ENCODE results near the gene HDGF. TPM values are rescaled to one million over a fixed set of nuclear protein-coding genes. Genes with fewer than 3 reads are reported as not detected.

HDGF gene
- 100 to 1,000 TPM in 7 of 8 experiments, 10 to 100 TPM in 1; 93.4 to 328 (median 187) TPM for total RNA-seq

DNA sequence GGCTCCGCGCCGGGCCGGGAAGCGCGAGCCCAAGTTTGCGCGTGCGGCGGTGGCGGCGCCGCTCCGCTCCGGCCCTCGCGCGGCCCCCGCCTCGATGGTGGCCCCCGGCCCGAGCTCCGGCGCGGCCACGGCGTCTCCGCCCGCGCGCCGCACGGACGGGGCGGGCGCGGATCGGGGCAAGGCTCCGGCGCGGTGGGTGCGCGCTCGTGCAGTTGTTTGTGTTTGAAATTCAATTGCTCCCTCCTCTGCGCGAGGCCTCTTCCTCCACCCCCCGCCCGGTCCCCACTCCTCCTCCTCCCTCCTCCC lies at the start of gene HDGF:
Gene HDGF (minus strand): TSS at position 225 of the 306 bp plus-strand sequence. CDS start 246 bp downstream, outside the sequence.
- H3K4me1 ChIP-seq (replicated peaks in 1 of 2) = peaks cover 36 to 41% of the 10 kb centered on the region in 2 donors
- H3K27ac ChIP-seq = peak within 1 kb of the TSS; percentile 83 to 84
- ATAC-seq (replicated peaks in 6 of 8) = peak; percentile 10 to 63 (median 47)
- peak within 1 kb of the TSS; percentile 77 to 97 (median 93) for H3K4me3 ChIP-seq
- 0% methylated on average over 5 of the region's 48 CpGs; no CpG with 5 or more reads in 9 of the 10 experiments for WGBS, 10 experiments
- in situ Hi-C loops (cut with MboI; ENCODE audit: low pct_unique_long_range_greater_than_20kb in 2 of 9, low sequenced_read_pairs in 9 of 9, unreplicated experiment in 9 of 9) = no loop called here

DNA sequence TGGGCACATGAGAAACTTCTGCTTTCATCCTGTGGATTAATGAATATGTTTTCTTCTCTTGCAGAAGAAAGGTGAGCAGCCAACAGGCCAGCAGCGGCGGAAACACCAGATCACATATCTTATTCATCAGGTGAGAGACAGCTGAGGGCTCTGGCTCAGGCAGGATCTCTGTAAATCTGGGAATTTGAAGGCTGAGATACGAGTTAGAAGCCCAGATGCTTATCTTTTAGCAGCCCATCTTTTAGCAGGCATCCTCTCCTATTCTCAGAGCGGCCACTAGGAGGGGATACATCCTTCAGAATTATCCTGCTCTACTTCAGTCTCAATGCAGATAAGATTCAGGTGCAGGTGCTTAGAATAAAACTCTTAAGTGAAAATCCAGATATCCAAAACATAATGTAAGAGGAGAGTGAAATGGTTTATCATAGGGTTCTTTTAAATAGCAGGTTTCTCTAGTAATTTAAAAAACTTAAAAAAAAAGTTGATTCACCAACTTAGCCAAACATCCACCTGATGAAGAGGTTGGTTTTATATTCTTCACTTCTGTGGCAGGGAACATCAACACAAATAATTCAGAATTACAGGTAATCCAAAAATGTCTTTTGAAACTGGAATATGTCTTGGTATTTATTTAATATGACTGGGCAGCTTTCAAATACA lies 45.9 kb upstream of the HDGF start:
- in situ Hi-C loops (cut with MboI; ENCODE audit: low pct_unique_long_range_greater_than_20kb in 2 of 9, low sequenced_read_pairs in 9 of 9, unreplicated experiment in 9 of 9) = no loop called here
- ATAC-seq (replicated peaks in 6 of 8) = peak; percentile 7 to 82 (median 56)
- Histone ChIP-seq H3K4me1 (replicated peaks in 1 of 2) (no peaks in the 10 kb centered on the region), H3K27ac (no peak overlapping the region), H3K4me3 (no peak overlapping the region)
- WGBS, 10 experiments = 20 to 100% (median 32%) methylated on average over 2 to 4 of the region's 4 CpGs; no CpG with 5 or more reads in 3 of the 10 experiments

- Histone ChIP-seq H3K4me3 (no peak overlapping the region), H3K4me1 (replicated peaks in 1 of 2) (no peaks in the 10 kb centered on the region), H3K27ac (no peak overlapping the region)
- ATAC-seq (replicated peaks in 6 of 8) = peak in 2 of 8 experiments; percentile 65 to 71
- WGBS, 10 experiments = 48 to 100% (median 90%) methylated on average over 1 to 8 of the region's 8 CpGs; no CpG with 5 or more reads in 2 of the 10 experiments
- in situ Hi-C loops (cut with MboI; ENCODE audit: low pct_unique_long_range_greater_than_20kb in 2 of 9, low sequenced_read_pairs in 9 of 9, unreplicated experiment in 9 of 9) = no loop called here
These were observed 45.0 kb upstream of the HDGF start for GRCh38 chr1:156796340-156797097.

GRCh38 chr1:156795787-156796186 lies 44.3 kb upstream of the HDGF start:
- 7 to 75% (median 54%) methylated on average over 1 to 7 of the region's 7 CpGs for WGBS, 10 experiments
- no peak overlapping the region for H3K27ac ChIP-seq
- H3K4me3 ChIP-seq = no peak overlapping the region
- ATAC-seq (replicated peaks in 6 of 8) = peak in 3 of 8 experiments; percentile 6 to 41 (median 8)
- H3K4me1 ChIP-seq (replicated peaks in 1 of 2) = no peaks in the 10 kb centered on the region
- in situ Hi-C loops (cut with MboI; ENCODE audit: low pct_unique_long_range_greater_than_20kb in 2 of 9, low sequenced_read_pairs in 9 of 9, unreplicated experiment in 9 of 9) = no loop called here

- Histone ChIP-seq H3K27ac (no peak overlapping the region), H3K4me1 (replicated peaks in 1 of 2) (no peaks in the 10 kb centered on the region), H3K4me3 (no peak overlapping the region)
- in situ Hi-C loops (cut with MboI; ENCODE audit: low pct_unique_long_range_greater_than_20kb in 2 of 9, low sequenced_read_pairs in 9 of 9, unreplicated experiment in 9 of 9) = no loop called here
- ATAC-seq (replicated peaks in 6 of 8) = no peak
- WGBS, 10 experiments = 87 to 100% (median 100%) methylated on average over 1 to 5 of the region's 5 CpGs; no CpG with 5 or more reads in 1 of the 10 experiments
These were observed 43.9 kb upstream of the HDGF start for GRCh38 chr1:156795374-156795733.

DNA sequence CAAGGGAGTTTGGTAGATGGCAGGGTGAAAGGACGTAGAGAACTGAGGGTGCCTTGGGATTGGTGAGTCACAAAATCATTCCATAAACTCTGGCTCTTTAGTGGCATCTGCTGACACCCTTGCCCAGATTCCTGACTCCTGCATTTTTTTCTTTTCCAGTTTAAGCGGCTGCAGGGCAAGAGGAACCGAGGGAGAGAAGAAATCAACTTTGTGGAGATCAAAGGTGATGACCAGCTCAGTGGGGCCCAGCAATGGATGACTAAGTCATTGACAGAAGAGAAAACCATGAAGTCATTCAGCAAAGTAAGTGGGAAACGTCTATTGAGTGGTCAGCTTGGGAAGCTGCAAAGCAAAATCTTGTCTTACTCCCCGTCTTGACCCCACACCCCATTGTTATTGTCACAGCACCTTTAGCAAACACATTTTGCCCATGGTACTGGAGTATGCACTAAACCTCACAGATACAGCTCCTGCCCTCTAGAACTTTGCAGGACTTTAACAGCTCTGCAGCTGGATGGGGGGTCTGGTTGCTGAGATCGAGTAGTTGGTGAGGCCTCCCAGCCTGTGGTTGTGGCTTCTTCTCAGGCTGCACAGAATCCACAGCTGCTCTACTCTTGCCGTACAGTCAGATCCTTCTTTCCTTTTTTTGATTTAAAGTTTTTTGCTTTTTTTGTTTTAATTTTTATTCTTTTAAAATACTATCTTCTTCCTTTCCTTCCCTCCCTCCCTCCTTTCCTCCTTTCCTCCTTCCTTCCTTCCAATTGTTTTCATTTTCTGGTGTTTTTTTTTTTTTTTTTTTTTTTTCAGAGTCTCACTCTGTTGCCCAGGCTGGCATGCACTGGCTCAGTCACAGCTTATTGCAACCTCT lies 43.3 kb upstream of the HDGF start:
- no peaks in the 10 kb centered on the region for H3K4me1 ChIP-seq (replicated peaks in 1 of 2)
- WGBS, 10 experiments = 19 to 96% (median 72%) methylated on average over 3 to 7 of the region's 7 CpGs
- H3K27ac ChIP-seq = no peak overlapping the region
- ATAC-seq (replicated peaks in 6 of 8) = no peak
- in situ Hi-C loops (cut with MboI; ENCODE audit: low pct_unique_long_range_greater_than_20kb in 2 of 9, low sequenced_read_pairs in 9 of 9, unreplicated experiment in 9 of 9) = no loop called here
- no peak overlapping the region for H3K4me3 ChIP-seq

- in situ Hi-C loops (cut with MboI; ENCODE audit: low pct_unique_long_range_greater_than_20kb in 2 of 9, low sequenced_read_pairs in 9 of 9, unreplicated experiment in 9 of 9) = no loop called here
These were observed 38.3 kb upstream of the HDGF start for GRCh38 chr1:156789621-156790318.

DNA sequence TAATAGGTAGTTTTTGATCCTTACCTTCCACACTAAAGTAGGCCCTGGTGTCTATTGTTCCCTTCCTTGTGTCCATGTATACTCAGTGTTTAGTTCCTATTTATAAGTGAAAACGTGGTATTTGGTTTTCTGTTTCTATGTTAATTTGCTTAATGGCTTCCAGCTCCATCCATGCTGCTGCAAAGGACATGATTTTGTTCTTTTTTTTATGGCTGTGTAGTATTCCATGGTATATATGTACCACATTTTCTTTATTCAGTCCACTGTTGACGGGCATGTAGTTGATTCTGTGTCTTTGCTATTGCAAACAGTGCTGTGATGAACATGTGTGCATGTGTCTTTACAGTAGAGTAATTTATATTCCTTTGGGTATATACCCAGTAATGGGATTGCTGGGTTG lies 36.7 kb upstream of the HDGF start:
- 25 to 100% (median 98%) methylated on average over 1 to 2 of the region's 2 CpGs for WGBS, 10 experiments
- H3K4me1 ChIP-seq (replicated peaks in 1 of 2) = no peaks in the 10 kb centered on the region
- no peak for ATAC-seq (replicated peaks in 6 of 8)
- no peak overlapping the region for H3K27ac ChIP-seq
- H3K4me3 ChIP-seq = no peak overlapping the region
- in situ Hi-C loops (cut with MboI; ENCODE audit: low pct_unique_long_range_greater_than_20kb in 2 of 9, low sequenced_read_pairs in 9 of 9, unreplicated experiment in 9 of 9) = no loop called here

More at GRCh38 chr1:156789621-156790318, 38.3 kb upstream of the HDGF start:
- Histone ChIP-seq H3K27ac (no peak overlapping the region), H3K4me1 (replicated peaks in 1 of 2) (no peaks in the 10 kb centered on the region), H3K4me3 (no peak overlapping the region)
- no peak for ATAC-seq (replicated peaks in 6 of 8)
- 83 to 100% (median 96%) methylated on average over 3 to 4 of the region's 4 CpGs; no CpG with 5 or more reads in 1 of the 10 experiments for WGBS, 10 experiments

DNA sequence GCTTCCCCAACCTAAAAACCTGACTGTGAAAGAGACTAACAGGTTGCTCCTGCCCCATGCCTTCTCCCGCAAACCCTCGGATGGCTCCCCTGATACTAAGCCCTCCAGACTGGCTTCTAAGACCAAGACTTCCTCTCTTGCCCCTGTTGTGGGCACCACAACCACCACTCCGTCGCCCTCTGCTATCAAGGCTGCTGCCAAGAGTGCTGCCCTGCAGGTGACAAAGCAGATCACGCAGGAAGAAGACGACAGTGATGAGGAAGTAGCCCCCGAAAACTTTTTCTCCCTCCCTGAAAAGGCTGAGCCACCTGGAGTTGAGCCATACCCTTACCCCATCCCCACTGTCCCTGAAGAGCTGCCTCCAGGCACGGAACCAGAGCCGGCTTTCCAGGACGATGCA lies 35.2 kb upstream of the HDGF start:
- 90 to 100% (median 97%) methylated on average over 2 to 9 of the region's 10 CpGs; no CpG with 5 or more reads in 3 of the 10 experiments for WGBS, 10 experiments
- H3K27ac ChIP-seq = no peak overlapping the region
- no peaks in the 10 kb centered on the region for H3K4me1 ChIP-seq (replicated peaks in 1 of 2)
- in situ Hi-C loops (cut with MboI; ENCODE audit: low pct_unique_long_range_greater_than_20kb in 2 of 9, low sequenced_read_pairs in 9 of 9, unreplicated experiment in 9 of 9) = no loop called here
- no peak for ATAC-seq (replicated peaks in 6 of 8)
- H3K4me3 ChIP-seq = no peak overlapping the region

- no peak overlapping the region for H3K27ac ChIP-seq
- H3K4me3 ChIP-seq = no peak overlapping the region
- no peaks in the 10 kb centered on the region for H3K4me1 ChIP-seq (replicated peaks in 1 of 2)
- 63 to 100% (median 98%) methylated on average over 2 to 6 of the region's 6 CpGs; no CpG with 5 or more reads in 4 of the 10 experiments for WGBS, 10 experiments
- in situ Hi-C loops (cut with MboI; ENCODE audit: low pct_unique_long_range_greater_than_20kb in 2 of 9, low sequenced_read_pairs in 9 of 9, unreplicated experiment in 9 of 9) = no loop called here
- ATAC-seq (replicated peaks in 6 of 8) = no peak
These were observed 34.0 kb upstream of the HDGF start for GRCh38 chr1:156785458-156785857.

GRCh38 chr1:156781585-156782186 lies 30.2 kb upstream of the HDGF start:
- Histone ChIP-seq H3K27ac (no peak overlapping the region), H3K4me1 (replicated peaks in 1 of 2) (no peaks in the 10 kb centered on the region), H3K4me3 (no peak overlapping the region)
- in situ Hi-C loops (cut with MboI; ENCODE audit: low pct_unique_long_range_greater_than_20kb in 2 of 9, low sequenced_read_pairs in 9 of 9, unreplicated experiment in 9 of 9) = no loop called here
- ATAC-seq (replicated peaks in 6 of 8) = peak in 1 of 8 experiments; percentile 37

GRCh38 chr1:156777573-156777972 lies 26.1 kb upstream of the HDGF start:
- H3K27ac ChIP-seq = no peak overlapping the region
- no peak for ATAC-seq (replicated peaks in 6 of 8)
- peaks cover 3% of the 10 kb centered on the region in 2 donors for H3K4me1 ChIP-seq (replicated peaks in 1 of 2)
- in situ Hi-C loops (cut with MboI; ENCODE audit: low pct_unique_long_range_greater_than_20kb in 2 of 9, low sequenced_read_pairs in 9 of 9, unreplicated experiment in 9 of 9) = no loop called here
- no peak overlapping the region for H3K4me3 ChIP-seq
- WGBS, 10 experiments = 75 to 100% (median 100%) methylated on average over 1 of the region's 1 CpG; no CpG with 5 or more reads in 1 of the 10 experiments
